T-helper 17 cell (primary cell): ENCODE results near the gene DPP6. TPM values are rescaled to one million over a fixed set of nuclear protein-coding genes. Genes with fewer than 3 reads are reported as not detected.

Experiments
- ATAC-seq: fragments of 150-1000 bp; cut with Tn5 transposase; 2 replicates; pipeline ENCODE4 v1.10.0; 2021; ENCODE audit warnings: mild to moderate bottlenecking, moderate library complexity
- DNase-seq, 3 donors: peaks; one replicate each; pipeline versions ENCODE4 v3.0.0 to v3.0.0-alpha.2; 2020 to 2021
- H3K9me3 ChIP-seq: one replicate; pipeline ENCODE4 v1.7.0; 2013; ENCODE audit warnings: low read length, mild to moderate bottlenecking; ENCODE audit not compliant: control insufficient read depth, poor library complexity, severe bottlenecking
- H3K27ac Mint-ChIP-seq: one replicate; pipeline ENCODE4 v1.8.0; 2022; ENCODE audit warnings: mild to moderate bottlenecking, moderate library complexity, mixed read lengths
- H3K27me3 Mint-ChIP-seq: one replicate; pipeline ENCODE4 v1.8.0; 2022; ENCODE audit warnings: mixed read lengths
- H3K36me3 Mint-ChIP-seq: one replicate; pipeline ENCODE4 v1.8.0; 2022; ENCODE audit warnings: low read depth, mixed read lengths
- H3K4me1 Mint-ChIP-seq: one replicate; pipeline ENCODE4 v1.8.0; 2022; ENCODE audit warnings: mild to moderate bottlenecking, mixed read lengths
- H3K4me3 Mint-ChIP-seq: one replicate; pipeline ENCODE4 v1.8.0; 2022; ENCODE audit warnings: mild to moderate bottlenecking, moderate library complexity, mixed read lengths
- total RNA-seq, 4 donors: library from RNA in 2 of 4; stranded (reverse) in 2 of 4; gene quantifications; one replicate each; pipeline ENCODE4 v1.2.3 and lab custom pipeline; 2022 to 2026

The DPP6 gene
- total RNA-seq, 2 donors from 2014 or later: not detected

- H3K9me3 ChIP-seq: no peaks in the 10 kb centered on the region
- H3K27ac Mint-ChIP-seq: no peak overlapping the region
- H3K4me3 Mint-ChIP-seq: no peak overlapping the region
- H3K27me3 Mint-ChIP-seq: peaks cover 42% of the 10 kb centered on the region
- no peaks in the 10 kb centered on the region for H3K4me1 Mint-ChIP-seq
- ATAC-seq (no peak), DNase-seq (no peak)
- H3K36me3 Mint-ChIP-seq: no peaks in the 10 kb centered on the region
These were observed 742.8 kb downstream of the DPP6 start for GRCh38 chr7:154795014-154795413.

GRCh38 chr7:154795437-154795836 lies 743.2 kb downstream of the DPP6 start:
- Mint-ChIP-seq H3K27ac (no peak overlapping the region), H3K4me3 (no peak overlapping the region), H3K27me3 (peaks cover 42% of the 10 kb centered on the region), H3K36me3 (no peaks in the 10 kb centered on the region), H3K4me1 (no peaks in the 10 kb centered on the region)
- ATAC-seq (no peak), DNase-seq (no peak)
- H3K9me3 ChIP-seq: no peaks in the 10 kb centered on the region

- Mint-ChIP-seq H3K36me3 (peaks cover 2% of the 10 kb centered on the region), H3K4me3 (no peak overlapping the region), H3K4me1 (no peaks in the 10 kb centered on the region), H3K27ac (no peak overlapping the region), H3K27me3 (peaks cover 4% of the 10 kb centered on the region)
- DNase-seq: no peak
- no peak for ATAC-seq
- no peaks in the 10 kb centered on the region for H3K9me3 ChIP-seq
These were observed 752.3 kb downstream of the DPP6 start for GRCh38 chr7:154804449-154804848.

GRCh38 chr7:154812027-154812426 lies 759.8 kb downstream of the DPP6 start:
- H3K9me3 ChIP-seq: no peaks in the 10 kb centered on the region
- DNase-seq: no peak
- Mint-ChIP-seq H3K27me3 (peaks cover 9% of the 10 kb centered on the region), H3K27ac (no peak overlapping the region), H3K36me3 (no peaks in the 10 kb centered on the region), H3K4me3 (no peak overlapping the region), H3K4me1 (no peaks in the 10 kb centered on the region)
- no peak for ATAC-seq

- DNase-seq (no peak), ATAC-seq (no peak)
- no peak overlapping the region for H3K27ac Mint-ChIP-seq
- peaks cover 9% of the 10 kb centered on the region for H3K27me3 Mint-ChIP-seq
- H3K4me1 Mint-ChIP-seq: no peaks in the 10 kb centered on the region
- no peak overlapping the region for H3K4me3 Mint-ChIP-seq
- no peaks in the 10 kb centered on the region for H3K9me3 ChIP-seq
- H3K36me3 Mint-ChIP-seq: no peaks in the 10 kb centered on the region
These were observed 765.2 kb downstream of the DPP6 start for GRCh38 chr7:154817224-154817896.

- H3K4me1 Mint-ChIP-seq: no peaks in the 10 kb centered on the region
- H3K27me3 Mint-ChIP-seq: peaks cover 37% of the 10 kb centered on the region
- no peak overlapping the region for H3K4me3 Mint-ChIP-seq
- ATAC-seq (no peak), DNase-seq (no peak)
- no peak overlapping the region for H3K27ac Mint-ChIP-seq
- H3K36me3 Mint-ChIP-seq: peaks cover 2% of the 10 kb centered on the region
- H3K9me3 ChIP-seq: no peaks in the 10 kb centered on the region
These were observed 774.8 kb downstream of the DPP6 start for GRCh38 chr7:154827007-154827406.

- Mint-ChIP-seq H3K27me3 (peaks cover 17% of the 10 kb centered on the region), H3K4me3 (no peak overlapping the region)
These were observed 780.5 kb downstream of the DPP6 start for GRCh38 chr7:154832557-154833138.

GRCh38 chr7:154836021-154836448 lies 783.8 kb downstream of the DPP6 start:
- DNase-seq (no peak), ATAC-seq (no peak)
- H3K27me3 Mint-ChIP-seq: peaks cover 17% of the 10 kb centered on the region
- no peaks in the 10 kb centered on the region for H3K4me1 Mint-ChIP-seq
- H3K9me3 ChIP-seq: no peaks in the 10 kb centered on the region
- no peaks in the 10 kb centered on the region for H3K36me3 Mint-ChIP-seq
- H3K4me3 Mint-ChIP-seq: no peak overlapping the region
- no peak overlapping the region for H3K27ac Mint-ChIP-seq

More at GRCh38 chr7:154832557-154833138, 780.5 kb downstream of the DPP6 start:
- no peak for ATAC-seq
- DNase-seq: no peak
- Mint-ChIP-seq H3K27ac (no peak overlapping the region), H3K4me1 (no peaks in the 10 kb centered on the region), H3K36me3 (no peaks in the 10 kb centered on the region)
- no peaks in the 10 kb centered on the region for H3K9me3 ChIP-seq

GRCh38 chr7:154837087-154837486 lies 784.9 kb downstream of the DPP6 start:
- H3K4me1 Mint-ChIP-seq: no peaks in the 10 kb centered on the region
- H3K27ac Mint-ChIP-seq: no peak overlapping the region
- H3K27me3 Mint-ChIP-seq: peaks cover 17% of the 10 kb centered on the region
- no peaks in the 10 kb centered on the region for H3K9me3 ChIP-seq
- no peak for DNase-seq
- ATAC-seq: no peak
- no peaks in the 10 kb centered on the region for H3K36me3 Mint-ChIP-seq
- no peak overlapping the region for H3K4me3 Mint-ChIP-seq

- Mint-ChIP-seq H3K27ac (no peak overlapping the region), H3K27me3 (peaks cover 20% of the 10 kb centered on the region)
These were observed 785.4 kb downstream of the DPP6 start for GRCh38 chr7:154837622-154838021.

GRCh38 chr7:154840086-154840485 lies 787.9 kb downstream of the DPP6 start:
- no peak for DNase-seq
- H3K9me3 ChIP-seq: no peaks in the 10 kb centered on the region
- no peak for ATAC-seq
- no peaks in the 10 kb centered on the region for H3K36me3 Mint-ChIP-seq
- H3K4me3 Mint-ChIP-seq: no peak overlapping the region
- H3K27ac Mint-ChIP-seq: no peak overlapping the region
- H3K4me1 Mint-ChIP-seq: no peaks in the 10 kb centered on the region
- peaks cover 31% of the 10 kb centered on the region for H3K27me3 Mint-ChIP-seq

More at GRCh38 chr7:154837622-154838021, 785.4 kb downstream of the DPP6 start:
- Mint-ChIP-seq H3K36me3 (no peaks in the 10 kb centered on the region), H3K4me1 (no peaks in the 10 kb centered on the region), H3K4me3 (no peak overlapping the region)
- H3K9me3 ChIP-seq: no peaks in the 10 kb centered on the region
- ATAC-seq (no peak), DNase-seq (no peak)

GRCh38 chr7:154841731-154842331 lies 789.6 kb downstream of the DPP6 start:
- DNase-seq (no peak), ATAC-seq (no peak)
- H3K9me3 ChIP-seq: no peaks in the 10 kb centered on the region
- Mint-ChIP-seq H3K27me3 (peaks cover 36% of the 10 kb centered on the region), H3K4me3 (no peak overlapping the region), H3K36me3 (no peaks in the 10 kb centered on the region), H3K4me1 (no peaks in the 10 kb centered on the region), H3K27ac (no peak overlapping the region)

GRCh38 chr7:154842591-154842990 lies 790.4 kb downstream of the DPP6 start:
- H3K9me3 ChIP-seq: no peaks in the 10 kb centered on the region
- Mint-ChIP-seq H3K4me1 (no peaks in the 10 kb centered on the region), H3K27me3 (peaks cover 40% of the 10 kb centered on the region), H3K36me3 (no peaks in the 10 kb centered on the region), H3K4me3 (no peak overlapping the region), H3K27ac (no peak overlapping the region)
- ATAC-seq (no peak), DNase-seq (no peak)
